ENCODE results near the gene GPD1. TPM values are rescaled to one million over a fixed set of nuclear protein-coding genes. Genes with fewer than 3 reads are reported as not detected.

GPD1 gene
- 1 to 10 TPM in 1 of 4 donors, under 1 TPM in 3; 0.17 to 2.5 (median 0.60) TPM for total RNA-seq

DNA sequence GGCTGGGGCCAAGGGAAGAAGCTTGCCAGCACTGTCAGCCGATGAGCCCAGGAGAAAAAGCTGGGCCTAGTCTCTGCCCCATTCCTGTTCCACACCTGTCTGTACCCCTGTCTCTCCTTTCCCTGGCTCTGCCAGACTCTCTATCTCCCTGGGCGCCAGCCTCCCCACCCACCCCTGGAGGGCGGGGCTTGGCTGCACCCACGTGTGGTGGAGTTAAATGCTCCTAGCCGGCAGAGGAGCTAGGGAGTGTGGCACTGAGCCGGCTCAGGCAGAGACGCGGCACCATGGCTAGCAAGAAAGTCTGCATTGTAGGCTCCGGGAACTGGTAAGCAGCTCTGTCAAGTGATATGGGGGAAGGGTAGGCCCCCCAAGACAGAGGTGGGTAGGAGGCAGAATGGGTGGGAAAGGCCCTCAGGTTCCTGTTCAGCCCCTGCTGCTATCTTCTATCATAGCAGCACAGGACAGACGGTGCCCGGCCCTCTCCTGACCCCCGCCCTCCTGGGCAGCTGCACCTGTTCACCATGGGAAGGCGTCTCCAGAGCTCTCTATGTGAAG lies at the start of gene GPD1:
Gene GPD1 (plus strand): TSS at position 242 of the 555 bp plus-strand sequence. CDS start 43 bp downstream, at position 285.
- DNase-seq (ENCODE audit: extremely low spot score), result no peak
- H3K4me3 ChIP-seq, result peak within 1 kb of the TSS in 1 of 4 donors; percentile 10
- TF ChIP-seq, protein P1, sequence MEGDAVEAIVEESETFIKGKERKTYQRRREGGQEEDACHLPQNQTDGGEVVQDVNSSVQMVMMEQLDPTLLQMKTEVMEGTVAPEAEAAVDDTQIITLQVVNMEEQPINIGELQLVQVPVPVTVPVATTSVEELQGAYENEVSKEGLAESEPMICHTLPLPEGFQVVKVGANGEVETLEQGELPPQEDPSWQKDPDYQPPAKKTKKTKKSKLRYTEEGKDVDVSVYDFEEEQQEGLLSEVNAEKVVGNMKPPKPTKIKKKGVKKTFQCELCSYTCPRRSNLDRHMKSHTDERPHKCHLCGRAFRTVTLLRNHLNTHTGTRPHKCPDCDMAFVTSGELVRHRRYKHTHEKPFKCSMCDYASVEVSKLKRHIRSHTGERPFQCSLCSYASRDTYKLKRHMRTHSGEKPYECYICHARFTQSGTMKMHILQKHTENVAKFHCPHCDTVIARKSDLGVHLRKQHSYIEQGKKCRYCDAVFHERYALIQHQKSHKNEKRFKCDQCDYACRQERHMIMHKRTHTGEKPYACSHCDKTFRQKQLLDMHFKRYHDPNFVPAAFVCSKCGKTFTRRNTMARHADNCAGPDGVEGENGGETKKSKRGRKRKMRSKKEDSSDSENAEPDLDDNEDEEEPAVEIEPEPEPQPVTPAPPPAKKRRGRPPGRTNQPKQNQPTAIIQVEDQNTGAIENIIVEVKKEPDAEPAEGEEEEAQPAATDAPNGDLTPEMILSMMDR (IDR thresholded peaks at IDR 0.05), result peak in 1 of 3 experiments; percentile 7
- TF ChIP-seq POLR2AphosphoS5 (IDR thresholded peaks at IDR 0.05) (peak; percentile 40 to 63), POLR2A (IDR thresholded peaks at IDR 0.05; ENCODE audit: low read depth) (no peak), EP300 (IDR thresholded peaks at IDR 0.05) (no peak)
- H3K36me3 ChIP-seq, result peaks cover 14 to 28% (median 19%) of the 10 kb centered on the region in 4 donors
- peaks cover 21 to 27% (median 23%) of the 10 kb centered on the region in 4 donors for H3K4me1 ChIP-seq
- 18% methylated on average over 13 of the region's 13 CpGs for WGBS
- H3K9me3 ChIP-seq, result no peaks in the 10 kb centered on the region
- H3K27ac ChIP-seq (replicated peaks in 1 of 4), result peak within 1 kb of the TSS in 3 of 4 donors; percentile 5 to 44 (median 36)
- no peaks in the 10 kb centered on the region for H3K27me3 ChIP-seq
- intact Hi-C loops (cut with DNase I), result no loop called here

DNA sequence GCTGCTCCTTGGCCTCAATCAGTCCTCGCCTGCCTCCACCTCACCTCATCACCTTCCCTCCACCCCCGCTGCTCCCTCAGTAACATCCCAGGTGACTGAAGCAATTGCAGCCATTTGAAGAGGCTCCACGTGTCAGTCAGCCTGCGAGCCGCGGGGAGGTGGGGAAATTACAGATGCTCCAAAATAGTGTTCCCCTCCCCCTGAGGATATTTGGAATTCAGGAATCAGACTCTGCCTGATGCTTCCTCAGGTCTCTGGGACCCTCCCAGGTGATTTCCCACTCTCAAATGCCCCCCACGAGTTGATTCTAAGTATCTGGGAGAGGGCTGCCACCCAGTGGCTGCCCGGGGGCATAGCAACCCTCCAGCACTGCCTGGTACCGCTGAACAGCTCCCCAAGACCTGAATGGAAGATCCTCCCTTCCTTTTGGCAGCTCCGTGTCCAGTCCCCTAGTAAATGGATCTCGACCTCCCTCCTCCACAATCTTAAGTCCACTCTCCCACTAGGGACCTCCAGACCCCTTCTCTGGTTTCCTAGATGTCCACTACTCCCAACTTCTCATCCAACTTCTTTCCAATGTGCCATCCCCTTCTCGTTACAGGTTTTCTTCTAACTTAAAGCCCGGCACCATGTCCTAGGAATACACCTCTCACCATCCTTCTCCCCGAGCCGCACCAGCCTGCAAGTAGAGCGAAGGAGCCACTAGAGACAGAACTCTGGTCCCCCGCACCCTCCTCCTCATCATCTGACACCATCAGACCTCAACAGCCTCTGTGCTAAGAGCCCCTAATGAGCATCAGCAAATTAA lies 47.8 kb upstream of the GPD1 start:
- Histone ChIP-seq H3K27ac (replicated peaks in 1 of 4) (no peak overlapping the region), H3K36me3 (no peaks in the 10 kb centered on the region), H3K4me1 (peaks cover 20 to 29% (median 28%) of the 10 kb centered on the region in 4 donors), H3K27me3 (peaks cover 0 to 23% (median 0%) of the 10 kb centered on the region in 4 donors), H3K4me3 (peak overlapping the region in 2 of 4 donors; percentile 26 to 72), H3K9me3 (no peaks in the 10 kb centered on the region)
- TF ChIP-seq POLR2AphosphoS5 (IDR thresholded peaks at IDR 0.05) (no peak), EP300 (IDR thresholded peaks at IDR 0.05) (no peak), POLR2A (IDR thresholded peaks at IDR 0.05; ENCODE audit: low read depth) (no peak)
- TF ChIP-seq, protein P1 (IDR thresholded peaks at IDR 0.05), result peak; percentile 95 to 99 (median 96)
- no peak for DNase-seq (ENCODE audit: extremely low spot score)
- intact Hi-C loops (cut with DNase I), result no loop called here
- WGBS, result 16% methylated on average over 14 of the region's 17 CpGs

- Histone ChIP-seq H3K4me1 (peaks cover 20 to 32% (median 26%) of the 10 kb centered on the region in 4 donors), H3K27ac (replicated peaks in 1 of 4) (no peak overlapping the region), H3K4me3 (peak overlapping the region; percentile 72 to 84 (median 74)), H3K9me3 (no peaks in the 10 kb centered on the region), H3K36me3 (no peaks in the 10 kb centered on the region), H3K27me3 (peaks cover 0 to 18% (median 0%) of the 10 kb centered on the region in 4 donors)
- WGBS, result 32% methylated on average over 3 of the region's 3 CpGs
- no peak for DNase-seq (ENCODE audit: extremely low spot score)
- no peak for TF ChIP-seq EP300 (IDR thresholded peaks at IDR 0.05)
- intact Hi-C loops (cut with DNase I), result no loop called here
Observed at GRCh38 chr12:50056639-50056976, 47.2 kb upstream of the GPD1 start.

GRCh38 chr12:50057000-50057841 lies 46.6 kb upstream of the GPD1 start, which contains the start of gene ASIC1:
Gene ASIC1 (plus strand): TSS chr12:50057596. CDS start chr12:50058767, 1,171 bp downstream.
- DNase-seq (ENCODE audit: extremely low spot score), result no peak

More at GRCh38 chr12:50057000-50057841, 46.6 kb upstream of the GPD1 start, which contains the start of gene ASIC1:
- TF ChIP-seq, protein P1 (IDR thresholded peaks at IDR 0.05), result peak; percentile 12 to 31 (median 22)
- TF ChIP-seq POLR2A (IDR thresholded peaks at IDR 0.05; ENCODE audit: low read depth) (no peak), EP300 (IDR thresholded peaks at IDR 0.05) (no peak), POLR2AphosphoS5 (IDR thresholded peaks at IDR 0.05) (no peak)
- Histone ChIP-seq H3K27me3 (peaks cover 0 to 13% (median 0%) of the 10 kb centered on the region in 4 donors), H3K36me3 (no peaks in the 10 kb centered on the region), H3K4me3 (peak within 1 kb of the TSS; percentile 72 to 84 (median 74)), H3K4me1 (peaks cover 20 to 32% (median 26%) of the 10 kb centered on the region in 4 donors), H3K27ac (replicated peaks in 1 of 4) (peak within 1 kb of the TSS; percentile 62 to 83 (median 74)), H3K9me3 (no peaks in the 10 kb centered on the region)
- intact Hi-C loops (cut with DNase I), result loop anchor here (1.0 kb wide), 1 partner anchor 90 kb away; no protein-coding TSS in a partner anchor
- WGBS, result 8% methylated on average over 8 of the region's 88 CpGs
